ENCODE data around the gene C11orf21. TPM values are rescaled to one million over a fixed set of nuclear protein-coding genes. Genes with fewer than 3 reads are reported as not detected.

The C11orf21 gene
- polyA plus RNA-seq, 1 of the 3 experiments (the other 2 are of a cell fraction): 0.03 TPM

- CTCF ChIA-PET: interaction anchor here (1.5 to 3.1 kb wide), 2 partner anchors 20 to 94 kb away, joined by 4 to 12 read pairs; no protein-coding TSS in a partner anchor
- no peaks in the 10 kb centered on the region for H3K36me3 ChIP-seq (replicated peaks in 1 of 2; ENCODE audit: control insufficient read depth in 1 of 2, insufficient read depth in 2 of 2, low read length in 1 of 2)
- no peak overlapping the region for H3K4me3 ChIP-seq (ENCODE audit: low read depth in 2 of 2, low read length in 1 of 2)
- H3K79me2 ChIP-seq (ENCODE audit: insufficient read depth): no peaks in the 10 kb centered on the region
- DNase-seq: no peak
- H3K9ac ChIP-seq: no peak overlapping the region
- no peaks in the 10 kb centered on the region for H3F3A ChIP-seq (replicated peaks; ENCODE audit: insufficient read depth)
- H3K9me2 ChIP-seq: no peaks in the 10 kb centered on the region
- H3K27ac ChIP-seq (ENCODE audit: low read depth in 2 of 2, low read length in 1 of 2): no peak overlapping the region
- no peak for TF ChIP-seq PBX3 (IDR thresholded peaks at IDR 0.05)
- TF ChIP-seq FOSL2 (IDR thresholded peaks at IDR 0.05; ENCODE audit: borderline replicate concordance, low read depth): peak; percentile 7; the same call in 1 of the 2 replicates
- POLR2A ChIA-PET: no interaction called here
- H3K4me1 ChIP-seq (ENCODE audit: control insufficient read depth in 1 of 2, insufficient read depth in 2 of 2, low read depth in 1 of 2, low read length in 1 of 2): no peaks in the 10 kb centered on the region
- WGBS (ENCODE audit: low lambda C conversion rate): 44% methylated on average over 2 of the region's 2 CpGs
- H3K4me2 ChIP-seq: no peak overlapping the region
- no peaks in the 10 kb centered on the region for H3K27me3 ChIP-seq (ENCODE audit: insufficient read depth)
- H3K9me3 ChIP-seq: no peaks in the 10 kb centered on the region
- no peaks in the 10 kb centered on the region for H4K20me1 ChIP-seq (ENCODE audit: insufficient read depth)
- H2AFZ ChIP-seq (ENCODE audit: low read depth): no peak overlapping the region
These were observed 24.0 kb upstream of the C11orf21 start for GRCh38 chr11:2325719-2326118.

GRCh38 chr11:2325123-2325522 is 23.4 kb upstream of the C11orf21 start:
- Histone ChIP-seq H3K27ac (ENCODE audit: low read depth in 2 of 2, low read length in 1 of 2) (no peak overlapping the region), H4K20me1 (ENCODE audit: insufficient read depth) (no peaks in the 10 kb centered on the region), H3F3A (replicated peaks; ENCODE audit: insufficient read depth) (no peaks in the 10 kb centered on the region), H3K9ac (no peak overlapping the region), H3K4me2 (no peak overlapping the region), H3K9me2 (no peaks in the 10 kb centered on the region), H2AFZ (ENCODE audit: low read depth) (no peak overlapping the region), H3K27me3 (ENCODE audit: insufficient read depth) (no peaks in the 10 kb centered on the region), H3K36me3 (replicated peaks in 1 of 2; ENCODE audit: control insufficient read depth in 1 of 2, insufficient read depth in 2 of 2, low read length in 1 of 2) (no peaks in the 10 kb centered on the region), H3K79me2 (ENCODE audit: insufficient read depth) (no peaks in the 10 kb centered on the region), H3K9me3 (no peaks in the 10 kb centered on the region), H3K4me3 (ENCODE audit: low read depth in 2 of 2, low read length in 1 of 2) (no peak overlapping the region), H3K4me1 (ENCODE audit: control insufficient read depth in 1 of 2, insufficient read depth in 2 of 2, low read depth in 1 of 2, low read length in 1 of 2) (no peaks in the 10 kb centered on the region)
- CTCF ChIA-PET: interaction anchor here (1.5 to 3.1 kb wide), 2 partner anchors 20 to 94 kb away, joined by 4 to 12 read pairs; no protein-coding TSS in a partner anchor
- 81% methylated on average over 3 of the region's 4 CpGs for WGBS (ENCODE audit: low lambda C conversion rate)
- TF ChIP-seq JUND (IDR thresholded peaks at IDR 0.05) (no peak), MEF2A (IDR thresholded peaks at IDR 0.05; ENCODE audit: borderline replicate concordance, low read depth) (no peak), EZH2phosphoT487 (IDR thresholded peaks at IDR 0.05; ENCODE audit: borderline replicate concordance, low read depth) (no peak), NFIC (IDR thresholded peaks at IDR 0.05; ENCODE audit: borderline replicate concordance) (no peak), SMC3 (IDR thresholded peaks at IDR 0.05; ENCODE audit: low read depth, low read length) (no peak), RXRA (IDR thresholded peaks at IDR 0.05; ENCODE audit: borderline replicate concordance, low read depth) (no peak), YY1 (IDR thresholded peaks at IDR 0.05; ENCODE audit: low read depth) (no peak), IRF3 (IDR thresholded peaks at IDR 0.05; ENCODE audit: low read depth, low read length) (no peak), REST (IDR thresholded peaks at IDR 0.05; ENCODE audit: low read depth, low read length) (no peak), PBX3 (IDR thresholded peaks at IDR 0.05) (no peak), ZBTB33 (IDR thresholded peaks at IDR 0.05; ENCODE audit: borderline replicate concordance, low read depth) (no peak), RFX5 (IDR thresholded peaks at IDR 0.05; ENCODE audit: low read length) (no peak), FOXM1 (IDR thresholded peaks at IDR 0.05; ENCODE audit: low read depth) (no peak), GATA2 (CRISPR knock-in tag; IDR thresholded peaks at IDR 0.05) (no peak), SIN3A (IDR thresholded peaks at IDR 0.05; ENCODE audit: borderline replicate concordance, low read depth, low read length) (no peak), CHD2 (IDR thresholded peaks at IDR 0.05; ENCODE audit: low read length, partially characterized antibody) (no peak), EP300 (IDR thresholded peaks at IDR 0.05; ENCODE audit: borderline replicate concordance in 1 of 2, low read depth in 1 of 2, low read length in 1 of 2) (no peak), RCOR1 (IDR thresholded peaks at IDR 0.05; ENCODE audit: low read length) (no peak)
- DNase-seq: no peak
- POLR2A ChIA-PET: no interaction called here
